Retina (tissue), 1 donor: ENCODE measurements around the gene SET.
"Not testable (repeated sequence)": the region's sequence is repeated elsewhere in the genome, so short reads cannot be mapped to it uniquely, and the experiment has no call there.

Experiments
- DNase-seq: peaks from one replicate; pipeline ENCODE4 v3.0.0-alpha.2; 2016

Gene SET

DNA sequence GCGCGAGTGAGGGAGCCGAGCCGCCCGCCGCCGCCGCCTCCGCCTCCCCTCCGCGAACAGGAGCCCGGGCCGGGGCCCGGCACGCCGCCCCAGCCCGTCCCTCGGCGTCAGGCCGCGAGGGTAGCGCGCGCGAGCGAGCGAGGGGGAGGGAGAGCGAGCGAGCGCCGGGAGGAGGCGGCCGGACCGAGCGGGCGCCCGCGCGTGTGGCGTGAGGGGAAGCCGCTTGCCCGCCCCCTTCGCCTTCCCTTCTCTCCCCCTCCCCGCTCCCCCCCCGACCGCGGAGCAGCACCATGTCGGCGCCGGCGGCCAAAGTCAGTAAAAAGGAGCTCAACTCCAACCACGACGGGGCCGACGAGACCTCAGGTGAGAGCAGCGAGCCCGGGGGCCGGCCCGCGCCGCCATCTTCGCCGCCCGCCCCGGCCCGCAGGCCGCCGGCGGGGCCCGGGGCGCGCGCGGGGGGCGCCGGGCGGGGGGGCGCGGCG is 312 bp downstream of the SET start:
- no peak for DNase-seq

DNA sequence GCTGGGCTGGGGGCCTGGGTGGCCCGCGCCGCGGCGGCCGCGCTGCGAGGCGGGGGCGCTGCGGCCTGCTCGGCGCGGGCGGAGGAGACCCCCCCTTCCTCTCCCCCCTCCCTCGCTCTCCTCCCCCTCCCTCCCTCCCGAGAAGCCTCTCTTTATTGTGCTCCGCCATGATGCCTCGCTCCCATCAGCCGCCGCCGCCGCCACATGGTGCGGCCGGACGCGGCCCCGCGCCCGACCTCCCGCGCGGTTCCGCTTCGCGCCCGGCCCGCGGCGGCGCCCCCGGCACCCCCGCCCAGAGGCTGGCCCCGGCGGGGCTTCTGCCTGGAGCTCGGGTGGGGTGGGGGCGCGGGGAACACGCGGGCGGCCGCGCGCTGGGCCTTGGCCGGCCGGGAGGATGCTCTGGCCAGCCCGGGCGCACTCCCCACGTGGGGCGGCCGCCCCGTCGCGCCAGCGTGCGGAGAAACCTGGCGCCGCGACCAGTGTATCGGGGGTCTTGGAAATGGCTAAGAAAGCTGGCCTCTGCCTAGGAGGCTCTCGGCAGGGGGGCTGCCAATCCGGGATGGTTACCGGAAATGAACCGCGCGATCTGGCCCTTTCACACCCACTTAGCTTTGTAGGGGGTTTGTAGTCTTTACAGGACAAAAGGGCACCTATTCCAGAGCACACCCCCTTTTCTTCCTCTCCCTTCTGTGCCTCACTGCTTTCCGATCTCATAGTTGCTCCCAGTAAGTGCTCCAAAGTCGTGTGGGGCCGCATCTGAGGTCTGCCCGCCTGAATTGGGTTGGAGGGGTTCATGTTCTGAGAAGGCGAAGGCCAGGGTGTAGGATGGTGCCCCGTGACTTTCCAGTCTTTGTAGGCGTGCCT is 1.0 kb downstream of the SET start:
- peak; percentile 53 for DNase-seq

DNA sequence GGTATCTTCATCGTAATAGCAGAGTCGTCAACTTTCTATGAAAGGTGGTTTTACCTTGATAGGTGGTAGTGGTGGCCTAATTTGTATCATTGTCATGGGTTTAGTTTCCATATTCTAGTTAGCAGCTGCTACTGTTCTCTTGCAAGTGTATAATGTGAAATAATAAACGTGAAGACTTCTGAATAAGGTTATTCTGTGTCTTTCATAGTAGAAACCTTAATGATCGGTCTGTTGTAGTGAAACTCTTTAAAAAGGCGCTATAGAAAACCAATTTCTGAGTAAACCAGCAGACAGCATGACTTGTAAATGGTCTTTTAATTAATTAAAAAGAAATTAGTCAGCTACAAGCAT is 1.6 kb downstream of the SET start:
- DNase-seq, result no peak

DNA sequence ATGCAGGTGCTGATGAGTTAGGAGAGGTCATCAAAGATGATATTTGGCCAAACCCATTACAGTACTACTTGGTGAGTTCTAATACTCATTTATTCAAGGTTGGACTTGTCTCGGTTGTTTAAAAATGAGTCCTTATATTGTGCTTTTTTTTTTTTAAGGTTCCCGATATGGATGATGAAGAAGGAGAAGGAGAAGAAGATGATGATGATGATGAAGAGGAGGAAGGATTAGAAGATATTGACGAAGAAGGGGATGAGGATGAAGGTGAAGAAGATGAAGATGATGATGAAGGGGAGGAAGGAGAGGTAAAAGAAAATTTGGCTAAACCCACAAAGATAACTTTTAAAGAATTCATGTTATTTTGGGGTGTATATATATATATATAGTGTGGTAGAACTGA is 4.7 kb downstream of the SET start:
- DNase-seq, result not testable (repeated sequence)

DNA sequence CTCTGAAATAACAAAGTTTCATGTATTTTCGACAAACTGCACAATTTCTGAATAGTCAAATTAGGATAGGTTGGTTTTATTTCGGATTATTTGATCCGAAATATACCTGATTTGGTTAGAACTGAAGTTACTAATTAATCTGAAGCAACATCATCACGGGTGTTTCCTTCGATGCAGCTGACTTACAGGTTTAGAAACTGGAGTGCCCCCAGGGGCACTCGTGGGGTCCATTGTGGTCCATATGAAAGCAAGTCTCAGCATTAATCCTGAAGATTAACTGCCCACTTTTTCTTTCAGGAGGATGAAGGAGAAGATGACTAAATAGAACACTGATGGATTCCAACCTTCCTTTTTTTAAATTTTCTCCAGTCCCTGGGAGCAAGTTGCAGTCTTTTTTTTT is 5.3 kb downstream of the SET start:
- no peak for DNase-seq

DNA sequence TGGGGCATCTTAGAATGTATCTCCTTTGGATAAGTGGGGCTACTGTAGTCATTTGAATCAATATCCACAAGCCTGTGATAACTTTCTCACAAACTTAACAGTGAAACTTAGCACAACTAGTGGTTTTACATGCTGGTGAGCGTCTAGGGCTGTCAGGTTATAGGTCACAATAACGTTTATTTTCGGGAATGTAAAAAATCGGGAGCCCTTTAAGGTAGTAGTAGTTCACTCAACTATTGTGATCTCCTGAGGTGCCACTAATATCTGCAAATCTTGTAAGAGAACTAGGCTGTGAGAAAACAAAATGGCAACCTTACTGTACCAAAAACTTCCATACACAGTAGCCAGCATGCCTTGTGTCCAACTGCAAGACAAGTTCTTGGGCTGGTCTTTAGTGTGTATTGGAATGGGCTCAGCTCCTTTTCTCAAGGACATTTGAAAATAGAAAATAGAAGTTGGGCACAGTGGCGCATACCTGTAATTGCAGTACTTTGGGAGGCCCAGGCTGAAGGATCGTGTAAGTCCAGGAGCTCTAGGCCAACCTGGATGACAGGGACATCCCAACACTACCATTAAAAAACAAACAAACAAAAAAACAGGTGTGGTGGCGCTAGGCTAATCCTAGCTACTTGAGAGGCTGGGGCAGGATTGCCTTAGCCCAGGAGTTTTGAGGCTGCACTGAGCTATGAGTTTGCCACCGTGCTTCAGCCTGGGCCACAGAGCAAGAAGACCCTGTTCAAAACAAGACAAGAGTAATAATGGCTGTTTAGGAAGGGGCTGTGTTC is 8.1 kb downstream of the SET start:
- DNase-seq, result no peak

DNA sequence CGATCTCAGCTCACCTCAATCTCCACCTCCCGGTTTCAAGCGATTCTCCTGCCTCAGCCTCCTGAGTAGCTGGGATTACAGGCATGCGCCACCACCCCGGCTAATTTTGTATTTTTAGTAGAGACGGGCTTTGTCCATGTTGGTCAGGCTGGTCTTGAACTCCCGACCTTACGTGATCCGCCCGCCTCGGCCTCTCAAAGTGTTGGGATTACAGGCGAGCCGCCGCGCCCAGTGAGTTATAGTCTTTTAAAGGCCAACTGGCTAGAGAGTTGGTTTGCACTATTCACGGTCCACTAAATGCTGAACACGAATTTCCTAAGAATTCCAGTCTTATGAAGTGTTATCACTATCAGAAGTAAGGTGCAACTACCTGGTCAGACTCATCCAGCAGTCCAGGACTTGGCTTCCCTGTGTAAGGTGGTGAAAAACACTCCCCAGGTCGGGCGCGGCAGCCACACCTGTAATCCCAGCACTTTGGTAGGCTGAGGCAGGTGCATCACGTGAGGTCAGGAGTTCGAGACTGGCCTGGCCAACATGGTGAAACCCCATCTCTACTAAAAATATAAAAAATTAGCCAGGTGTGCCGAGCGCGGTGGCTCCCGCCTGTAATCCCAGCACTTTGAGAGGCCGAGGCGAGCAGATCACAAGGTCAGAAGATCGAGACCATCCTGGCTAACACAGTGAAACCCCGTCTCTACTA is 10.2 kb downstream of the SET start:
- not testable (repeated sequence) for DNase-seq

DNA sequence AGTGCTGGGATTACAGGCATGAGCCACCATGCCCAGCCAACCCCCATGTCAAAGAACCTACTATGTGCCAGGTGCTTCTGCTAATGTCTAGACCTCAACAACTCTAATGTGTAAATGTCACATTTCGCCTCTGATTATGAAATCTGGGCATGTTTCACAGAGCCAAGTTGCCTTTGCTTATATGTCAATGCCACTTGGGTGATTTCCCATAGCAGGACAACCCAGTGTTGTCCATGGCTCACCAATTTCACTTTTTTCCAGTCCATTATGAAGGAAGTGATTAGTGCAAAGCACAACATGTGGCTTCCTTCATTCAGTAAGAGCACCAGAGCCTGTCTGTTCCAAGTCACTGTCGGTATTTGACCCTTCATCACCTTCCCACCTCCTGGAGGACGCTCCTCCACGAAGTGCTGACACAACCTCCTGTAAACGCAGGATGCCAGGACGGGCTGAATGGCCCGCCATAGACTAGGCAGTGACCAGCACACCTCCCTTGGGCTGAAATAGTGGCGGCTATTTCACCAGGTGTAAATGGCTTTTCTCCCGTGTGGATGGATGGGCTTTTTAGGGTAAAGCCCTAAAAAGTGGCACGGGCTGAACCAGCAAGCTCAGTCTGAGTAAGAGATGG is 12.3 kb downstream of the SET start:
- no peak for DNase-seq

DNA sequence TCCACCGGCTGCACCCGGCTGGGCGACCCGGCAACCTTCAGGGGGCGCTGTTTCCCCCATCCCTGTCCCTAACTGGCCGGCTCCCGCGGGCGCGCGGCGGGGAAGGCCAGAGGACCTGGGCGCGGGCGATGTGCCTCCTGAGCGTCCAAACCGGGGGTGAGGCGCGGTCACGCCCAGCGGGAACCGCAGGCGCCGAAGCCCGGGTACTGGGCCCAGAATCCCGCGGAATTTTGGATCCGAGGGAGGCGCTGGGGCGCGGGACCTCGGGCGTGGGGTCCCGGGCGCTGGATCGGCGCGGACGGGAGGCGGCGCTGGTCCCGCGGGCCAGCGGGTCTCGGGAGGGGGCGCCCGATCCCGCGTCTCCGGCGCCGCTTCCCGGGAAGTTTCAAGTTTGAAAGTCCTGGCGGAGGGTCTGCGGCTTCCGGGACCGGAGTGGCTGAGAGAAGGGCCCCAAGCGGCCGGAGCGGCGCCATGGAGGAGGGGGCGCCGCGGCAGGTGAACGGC is 13.5 kb downstream of the SET start, which contains the start of gene PKN3:
Gene PKN3, plus strand, starts transcription at position 59 of the 504 bp plus-strand sequence. Its CDS starts 413 bp downstream, at position 472.
- peak; percentile 96 for DNase-seq

DNA sequence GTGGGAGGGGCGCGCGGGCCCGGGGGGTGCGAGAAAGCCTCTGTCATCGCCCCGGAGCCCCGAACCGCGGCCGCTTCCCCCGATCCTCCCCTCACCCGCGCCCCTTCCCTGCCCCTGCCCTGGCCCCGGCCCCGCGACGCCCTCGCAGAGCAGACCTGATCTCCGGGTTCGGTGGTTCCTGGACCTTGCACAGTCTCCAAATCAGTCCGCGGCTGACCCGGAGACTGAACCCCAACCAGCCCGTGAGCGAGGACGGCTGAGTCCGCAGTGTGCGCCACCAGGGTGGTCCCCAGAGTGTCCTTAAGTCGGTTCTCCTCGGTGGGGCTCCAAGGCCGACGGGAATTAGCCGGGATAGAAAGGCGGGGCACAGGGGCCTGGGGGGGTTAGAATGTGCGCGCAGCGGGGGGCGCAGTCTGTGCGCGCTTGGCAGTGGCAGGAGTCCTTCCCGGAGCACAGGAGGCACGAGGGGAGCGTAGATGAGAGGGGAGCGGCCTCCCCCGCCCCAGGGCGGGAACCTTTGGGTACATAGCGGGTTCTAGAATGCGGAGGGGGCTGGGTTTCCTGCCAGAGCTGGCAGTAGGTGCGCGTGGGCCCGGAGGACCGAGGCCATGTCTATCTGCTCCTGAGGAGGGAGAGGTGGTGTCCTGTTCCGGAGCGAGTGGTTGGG is 14.1 kb downstream of the SET start:
- DNase-seq, result peak; percentile 63

DNA sequence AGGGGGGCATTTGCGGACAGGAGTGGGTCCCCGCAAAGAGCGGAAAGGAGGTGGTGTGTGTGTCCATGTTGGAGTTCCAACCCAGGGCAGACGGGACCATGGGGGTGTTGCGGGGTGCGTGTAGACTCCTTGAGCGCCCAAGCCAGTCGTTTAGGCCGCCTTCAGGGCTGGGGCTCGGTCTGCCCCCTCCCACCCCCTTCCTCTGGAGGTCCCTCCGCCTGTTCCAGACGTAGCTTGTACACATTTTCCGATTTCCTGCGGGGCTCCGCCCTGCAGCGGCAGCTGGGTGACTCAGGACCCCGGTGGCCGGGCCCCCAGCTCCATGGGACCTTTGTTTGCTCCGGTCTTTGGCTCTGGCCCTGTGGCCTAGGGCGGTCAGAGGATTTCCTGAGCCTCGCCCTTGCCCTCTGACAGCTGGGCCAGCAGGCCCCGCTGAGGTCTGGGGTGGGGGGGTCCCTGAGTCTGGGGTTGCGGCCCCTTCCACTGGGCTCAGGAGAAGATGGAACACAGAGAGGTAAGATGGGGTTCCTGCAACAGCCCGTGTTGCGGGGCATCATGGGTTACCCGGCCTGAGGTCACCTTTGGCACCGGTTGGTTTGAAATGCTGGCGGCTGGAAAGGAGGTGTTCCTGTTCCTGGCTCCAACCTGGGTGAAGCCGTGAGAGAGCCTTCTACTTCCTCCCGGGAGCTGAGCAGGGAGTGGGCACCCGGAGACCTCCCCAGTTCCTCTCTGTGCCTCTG is 14.8 kb downstream of the SET start:
- DNase-seq, result no peak

DNA sequence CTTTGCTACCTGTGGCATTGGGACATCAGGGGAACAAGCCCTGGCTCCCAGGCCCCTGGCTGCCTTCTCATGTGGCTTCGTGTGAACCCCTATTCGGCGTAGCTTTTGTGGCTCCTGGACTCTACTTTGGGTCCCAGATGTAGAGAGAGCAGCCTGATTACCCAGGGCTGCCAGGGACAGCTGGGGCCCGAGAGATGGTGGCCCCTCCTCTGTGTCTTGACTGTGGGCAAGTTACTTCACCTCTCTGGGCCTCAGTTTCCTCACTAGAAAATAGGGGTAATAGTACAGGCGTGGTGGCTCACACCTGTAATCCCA is 15.3 kb downstream of the SET start:
- DNase-seq, result no peak

DNA sequence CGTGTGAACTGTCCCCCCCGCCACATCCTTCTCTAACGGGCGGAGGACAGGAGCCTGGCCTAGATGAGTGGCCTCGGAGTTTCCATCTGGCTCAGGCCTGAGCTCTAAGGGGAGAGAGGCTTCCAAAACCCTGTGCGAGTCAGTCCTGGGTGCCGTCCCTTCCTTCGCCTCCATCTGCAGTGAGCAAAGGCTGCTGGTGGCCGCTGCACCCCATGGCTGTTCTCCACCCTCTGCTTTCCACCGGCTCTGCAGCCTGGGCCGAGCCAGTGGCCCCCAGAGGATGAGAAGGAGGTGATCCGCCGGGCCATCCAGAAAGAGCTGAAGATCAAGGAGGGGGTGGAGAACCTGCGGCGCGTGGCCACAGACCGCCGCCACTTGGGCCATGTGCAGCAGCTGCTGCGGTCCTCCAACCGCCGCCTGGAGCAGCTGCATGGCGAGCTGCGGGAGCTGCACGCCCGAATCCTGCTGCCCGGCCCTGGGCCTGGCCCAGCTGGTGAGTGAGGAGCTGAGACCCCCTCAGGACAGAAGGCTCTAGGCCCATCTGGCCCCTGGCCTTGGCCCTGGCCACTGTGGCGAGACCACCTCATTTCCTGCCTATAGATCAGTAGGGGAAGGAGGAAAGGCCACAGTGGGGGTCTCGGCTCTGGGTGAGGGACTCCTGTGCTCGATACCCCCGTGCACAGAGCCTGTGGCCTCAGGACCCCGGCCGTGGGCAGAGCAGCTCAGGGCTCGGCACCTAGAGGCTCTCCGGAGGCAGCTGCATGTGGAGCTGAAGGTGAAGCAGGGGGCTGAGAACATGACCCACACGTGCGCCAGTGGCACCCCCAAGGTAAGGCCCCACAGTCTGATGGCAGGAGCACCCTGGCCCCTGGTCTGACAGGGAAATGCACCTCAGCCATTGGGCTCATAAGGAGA is 16.3 kb downstream of the SET start:
- no peak for DNase-seq

DNA sequence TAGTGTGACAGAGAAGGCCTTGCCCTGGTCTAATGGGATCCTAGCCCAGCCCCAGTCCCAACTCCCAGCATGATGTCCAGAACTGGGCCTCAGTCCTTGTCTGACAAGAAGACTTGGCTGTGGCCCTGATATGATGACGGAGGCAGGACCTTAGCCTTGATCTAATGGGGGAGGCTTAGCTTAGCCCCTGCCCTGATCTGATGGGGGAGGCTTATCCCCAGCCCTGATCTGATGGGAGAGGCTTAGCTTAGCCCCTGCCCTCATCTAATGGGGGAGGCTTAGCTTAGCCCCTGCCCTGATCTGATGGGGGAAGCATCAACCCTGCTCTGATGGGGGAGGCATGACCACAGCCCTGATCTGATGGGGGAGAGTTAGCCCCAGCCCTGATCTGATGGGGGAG is 17.0 kb downstream of the SET start:
- DNase-seq, result no peak

DNA sequence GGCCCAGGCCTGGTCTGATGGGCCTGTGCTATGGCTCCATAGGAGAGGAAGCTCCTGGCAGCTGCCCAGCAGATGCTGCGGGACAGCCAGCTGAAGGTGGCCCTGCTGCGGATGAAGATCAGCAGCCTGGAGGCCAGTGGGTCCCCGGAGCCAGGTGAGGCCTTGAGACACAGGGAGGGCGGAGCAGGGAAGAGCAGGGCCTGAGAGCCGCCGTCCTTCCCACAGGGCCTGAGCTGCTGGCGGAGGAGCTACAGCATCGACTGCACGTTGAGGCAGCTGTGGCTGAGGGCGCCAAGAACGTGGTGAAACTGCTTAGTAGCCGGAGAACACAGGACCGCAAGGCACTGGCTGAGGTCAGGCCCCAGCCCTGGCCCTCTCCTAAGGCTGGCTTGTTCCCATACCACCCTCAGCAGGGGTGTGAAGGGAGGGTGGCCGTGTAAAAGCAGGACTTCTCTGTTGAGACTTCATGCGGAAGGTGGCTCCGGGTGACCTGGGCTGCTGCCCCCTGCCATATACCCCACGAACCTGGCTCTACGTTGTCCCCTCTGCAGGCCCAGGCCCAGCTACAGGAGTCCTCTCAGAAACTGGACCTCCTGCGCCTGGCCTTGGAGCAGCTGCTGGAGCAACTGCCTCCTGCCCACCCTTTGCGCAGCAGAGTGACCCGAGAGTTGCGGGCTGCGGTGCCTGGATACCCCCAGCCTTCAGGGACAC is 17.8 kb downstream of the SET start:
- DNase-seq, result no peak

DNA sequence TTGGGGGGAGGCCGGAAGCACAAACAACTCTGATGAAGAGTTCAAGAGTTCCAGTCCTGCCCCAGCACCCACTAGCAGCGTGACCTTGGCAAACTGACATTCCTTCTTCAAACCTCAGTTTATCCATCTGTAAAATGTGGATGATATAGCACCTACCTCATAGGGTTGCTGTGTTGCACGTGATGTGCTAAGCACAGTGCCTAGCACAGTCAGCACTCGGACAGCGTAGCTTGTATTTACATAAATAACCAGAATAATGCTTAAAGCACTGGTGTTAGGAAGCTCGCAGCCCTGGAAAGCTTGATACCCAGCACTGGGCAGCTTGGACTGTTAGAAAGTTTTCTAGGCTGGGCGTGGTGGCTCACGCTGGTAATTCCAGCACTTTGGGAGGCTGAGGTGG is 18.4 kb downstream of the SET start:
- DNase-seq, result no peak

DNA sequence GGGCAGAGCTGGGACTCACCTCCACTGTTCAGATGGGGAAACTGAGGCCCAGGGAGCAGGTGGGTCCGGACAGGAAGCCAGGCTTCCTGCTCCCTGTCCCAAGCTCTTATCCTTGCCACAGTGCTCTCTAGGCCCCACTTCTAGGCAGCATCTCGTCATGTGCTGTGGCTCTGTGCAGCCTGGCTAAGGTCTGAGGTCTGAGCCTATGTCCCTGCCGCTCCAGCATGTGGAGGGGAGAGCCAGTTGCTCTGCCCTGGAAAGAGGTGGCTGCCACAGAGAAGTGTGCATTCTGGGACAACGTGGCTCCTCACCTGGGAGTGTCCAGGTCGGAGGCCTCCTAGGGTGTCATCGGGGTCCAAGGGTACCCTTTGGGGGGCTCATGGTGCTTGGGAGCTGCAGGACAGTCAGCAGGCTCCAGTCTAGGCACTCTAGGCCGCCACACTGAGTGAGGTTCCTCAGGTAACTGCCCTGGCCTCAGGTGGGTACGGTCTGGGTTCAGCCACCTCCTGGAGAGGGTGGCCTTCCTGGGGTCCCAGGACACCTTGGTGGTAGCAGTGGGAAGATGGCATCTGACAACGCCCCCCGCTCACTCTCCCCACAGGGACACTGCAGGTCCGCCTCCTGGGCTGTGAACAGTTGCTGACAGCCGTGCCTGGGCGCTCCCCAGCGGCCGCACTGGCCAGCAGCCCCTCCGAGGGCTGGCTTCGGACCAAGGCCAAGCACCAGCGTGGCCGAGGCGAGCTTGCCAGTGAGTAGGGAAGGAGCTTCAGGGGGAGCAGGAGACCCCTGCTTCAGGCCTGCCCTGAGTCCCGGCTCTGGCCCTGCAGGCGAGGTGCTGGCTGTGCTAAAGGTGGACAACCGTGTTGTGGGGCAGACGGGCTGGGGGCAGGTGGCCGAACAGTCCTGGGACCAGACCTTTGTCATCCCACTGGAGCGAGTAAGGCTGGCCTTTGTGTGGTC is 23.7 kb downstream of the SET start:
- DNase-seq, result no peak

DNA sequence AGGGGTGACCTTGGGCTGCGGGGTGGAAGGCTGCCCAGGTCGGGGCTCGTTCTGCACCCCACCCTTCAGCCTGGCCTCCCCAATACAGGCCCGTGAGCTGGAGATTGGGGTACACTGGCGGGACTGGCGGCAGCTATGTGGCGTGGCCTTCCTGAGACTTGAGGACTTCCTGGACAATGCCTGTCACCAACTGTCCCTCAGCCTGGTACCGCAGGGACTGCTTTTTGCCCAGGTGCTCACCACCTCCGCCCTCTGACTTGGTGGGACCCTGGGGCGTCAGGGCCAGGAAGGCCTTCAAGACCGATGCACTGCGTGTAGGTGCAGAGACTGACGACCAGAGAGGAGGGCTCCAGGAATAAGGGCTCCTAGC is 24.4 kb downstream of the SET start:
- no peak for DNase-seq
